HG03025 (cell line): ENCODE data around the gene TRIM26.

Experiments used
- ATAC-seq: cut with Tn5 transposase; IDR thresholded peaks from one replicate; pipeline ENCODE4 v1.9.1; 2021; ENCODE audit warnings: mild to moderate bottlenecking, moderate library complexity; ENCODE audit not compliant: unreplicated experiment, low FRiP score

TRIM26 gene

DNA sequence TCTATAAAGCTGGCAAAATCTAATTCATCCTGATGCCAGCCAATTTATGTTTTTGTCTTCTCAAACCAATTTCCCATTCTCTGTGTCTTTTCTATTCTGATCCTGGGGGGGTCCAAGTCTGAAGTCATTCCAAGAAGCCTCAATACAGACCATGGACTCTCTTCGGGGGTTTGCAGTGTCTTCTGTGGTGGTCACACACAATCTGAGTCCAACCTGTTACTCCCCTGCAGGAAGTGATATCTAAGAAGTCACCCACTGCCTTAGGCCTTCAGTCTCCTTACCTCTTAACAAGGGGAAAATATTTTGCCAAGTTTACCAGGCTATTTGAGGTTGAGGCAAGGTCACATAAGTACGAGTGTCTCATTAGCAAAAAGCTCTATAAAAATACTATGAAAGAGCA lies 1.9 kb downstream of the TRIM26 start:
- ATAC-seq, result no peak

DNA sequence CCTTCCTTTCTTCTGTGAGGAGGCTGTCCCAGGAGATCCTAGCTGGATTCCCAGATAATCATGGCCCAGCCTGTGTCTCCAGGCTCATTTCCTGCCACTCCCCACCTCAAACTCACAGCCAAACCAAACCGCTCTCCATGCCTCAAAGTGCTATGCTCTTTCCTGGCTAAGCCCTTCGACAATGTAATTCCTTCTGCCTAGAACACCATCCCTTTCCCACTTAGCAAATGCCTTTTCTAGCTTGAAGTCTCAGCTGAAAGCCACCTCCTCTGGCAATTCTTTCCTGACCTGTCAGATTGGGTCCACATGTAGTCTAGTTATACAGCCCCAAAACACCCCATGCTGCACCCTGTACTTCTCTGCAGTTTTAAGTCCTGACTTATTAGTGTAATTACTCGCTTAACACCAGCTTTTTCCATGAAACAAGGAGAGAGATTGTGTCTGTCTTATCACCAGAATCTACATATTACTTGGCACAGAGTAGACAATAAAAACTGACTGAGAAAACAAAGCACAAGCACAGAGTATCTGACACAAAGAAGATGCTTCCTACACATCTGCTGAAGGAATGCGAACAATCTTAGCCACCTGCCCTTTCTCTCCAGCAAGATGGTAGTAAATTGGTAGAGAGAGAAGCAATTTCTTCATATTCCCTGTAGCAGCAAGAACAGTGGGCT lies 5.4 kb downstream of the TRIM26 start:
- no peak for ATAC-seq

DNA sequence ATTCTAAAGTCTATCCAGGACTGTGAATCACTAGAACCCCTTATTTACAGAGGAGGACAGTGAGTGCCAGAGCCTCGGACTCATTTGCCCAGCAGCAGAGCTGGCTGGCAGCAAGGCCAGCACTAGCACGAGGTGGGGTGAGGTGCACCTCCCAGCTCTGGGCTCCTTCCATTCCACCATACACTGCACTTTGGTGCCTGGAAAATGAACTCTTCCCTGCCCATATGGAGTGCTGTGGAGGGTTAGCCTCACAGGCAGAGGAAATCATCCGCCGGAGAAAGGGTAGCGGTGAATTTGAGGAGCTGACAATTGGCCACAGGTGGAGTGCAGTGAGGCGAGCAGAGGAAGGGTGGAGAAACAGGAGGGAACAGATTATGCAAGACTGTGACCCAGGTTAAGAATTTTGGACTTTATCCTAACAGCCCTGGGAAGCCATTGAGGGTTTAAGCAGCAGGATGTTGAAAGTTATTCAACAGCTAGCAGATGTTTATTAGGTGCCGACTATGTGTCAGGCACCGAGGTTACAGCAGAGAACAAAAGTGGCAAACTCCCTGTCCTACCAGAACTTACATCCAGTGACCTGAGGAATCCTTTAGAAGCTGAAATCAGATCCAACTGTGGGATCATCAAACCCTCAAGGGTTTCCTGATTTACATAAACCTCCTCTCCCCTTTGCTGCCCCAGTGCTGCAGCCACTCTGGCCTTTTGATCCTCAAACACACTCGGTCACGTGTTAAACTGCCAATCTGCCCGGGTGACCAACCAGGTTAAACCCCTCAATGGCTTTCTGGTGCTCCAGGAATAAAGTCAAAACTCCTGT lies 6.2 kb downstream of the TRIM26 start:
- ATAC-seq, result no peak

DNA sequence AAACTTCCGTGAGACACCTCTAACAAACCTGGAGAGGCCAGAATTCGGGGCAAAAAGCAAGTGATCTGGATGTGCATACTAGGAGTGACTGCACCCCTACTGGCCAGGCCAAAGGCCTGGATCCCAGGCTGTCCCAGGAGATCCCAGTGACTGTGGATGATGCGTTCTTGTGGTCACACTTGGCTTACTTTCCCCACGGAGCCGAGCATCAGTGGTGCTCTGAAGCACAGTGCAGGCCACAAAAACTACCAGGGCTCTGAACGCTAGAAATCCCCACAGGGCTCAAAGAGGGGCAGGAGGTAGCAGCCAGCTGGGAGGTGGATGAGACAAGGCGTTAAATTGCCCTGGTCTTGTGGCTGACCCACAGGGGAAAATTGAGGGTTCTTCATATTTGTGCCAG lies 7.1 kb downstream of the TRIM26 start:
- no peak for ATAC-seq

DNA sequence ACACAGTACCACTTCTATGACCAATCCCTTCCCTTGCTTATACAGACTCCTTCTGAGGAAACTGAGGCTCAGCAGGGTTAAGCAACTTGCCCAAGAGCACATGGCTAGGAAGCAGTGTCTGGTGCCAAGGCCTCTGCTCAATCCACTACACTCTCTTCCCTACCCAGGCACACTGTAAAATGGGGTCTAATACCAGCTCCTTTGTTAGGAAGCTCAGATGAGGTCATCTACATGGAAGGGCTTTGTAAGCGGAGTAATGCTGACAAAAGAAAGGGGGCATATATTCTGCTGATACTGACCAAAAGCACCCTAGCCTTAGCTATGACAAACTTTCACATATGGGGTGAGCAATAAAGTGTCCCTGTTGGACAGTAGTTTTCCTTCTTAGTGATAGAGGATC lies 9.1 kb downstream of the TRIM26 start:
- no peak for ATAC-seq

DNA sequence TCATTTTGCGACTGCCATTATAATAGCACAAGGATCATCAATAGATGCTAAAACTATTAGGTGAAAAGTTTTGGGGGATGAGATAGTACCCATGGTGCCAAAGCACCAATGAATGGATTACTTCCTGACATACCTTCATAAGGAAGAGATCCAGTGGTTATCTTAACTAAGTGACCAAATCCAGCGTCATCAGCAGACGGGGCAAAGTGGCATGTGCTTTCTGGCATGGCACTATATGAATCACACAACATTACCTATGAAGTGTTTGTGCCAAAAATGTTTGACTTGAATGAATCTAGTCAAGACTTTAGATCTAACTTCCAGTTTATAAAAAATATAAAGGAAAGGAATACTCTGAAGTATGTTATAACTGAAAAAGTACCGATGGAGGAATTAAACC lies 10.8 kb downstream of the TRIM26 start:
- no peak for ATAC-seq

DNA sequence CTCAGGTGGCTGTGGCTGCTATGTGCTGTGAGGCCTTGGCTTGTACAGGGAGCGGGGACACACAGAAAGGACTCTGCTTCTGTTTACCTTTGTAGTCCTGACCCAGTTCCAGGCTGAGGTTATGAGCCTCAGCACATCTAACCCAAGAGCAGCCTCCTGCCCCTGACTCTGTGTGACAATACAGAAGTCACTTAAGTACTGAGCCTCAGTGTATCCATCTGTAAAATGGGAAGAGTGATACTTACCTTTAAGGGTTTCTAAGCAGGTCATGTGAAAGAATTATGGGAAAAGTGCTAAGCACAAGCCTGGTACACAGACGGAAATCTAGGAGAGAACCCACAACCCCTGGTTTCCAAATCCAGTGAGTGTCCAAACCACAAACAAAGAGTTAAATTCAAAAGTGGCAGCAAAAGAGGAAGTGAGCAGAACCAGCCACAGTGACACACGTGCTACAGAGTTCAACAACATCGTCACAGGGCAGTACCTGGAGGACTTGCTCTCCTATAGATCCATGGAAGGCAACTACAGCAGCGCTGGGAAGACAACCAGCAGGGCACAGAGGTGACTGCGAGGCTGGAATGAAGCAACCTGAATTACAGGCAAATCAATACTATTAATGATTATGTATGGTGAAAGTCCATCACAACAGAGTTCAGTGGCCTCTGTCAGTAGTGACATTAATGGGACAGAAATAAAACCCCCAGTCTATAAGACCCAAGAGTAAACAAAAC lies 12.5 kb downstream of the TRIM26 start:
- no peak for ATAC-seq

DNA sequence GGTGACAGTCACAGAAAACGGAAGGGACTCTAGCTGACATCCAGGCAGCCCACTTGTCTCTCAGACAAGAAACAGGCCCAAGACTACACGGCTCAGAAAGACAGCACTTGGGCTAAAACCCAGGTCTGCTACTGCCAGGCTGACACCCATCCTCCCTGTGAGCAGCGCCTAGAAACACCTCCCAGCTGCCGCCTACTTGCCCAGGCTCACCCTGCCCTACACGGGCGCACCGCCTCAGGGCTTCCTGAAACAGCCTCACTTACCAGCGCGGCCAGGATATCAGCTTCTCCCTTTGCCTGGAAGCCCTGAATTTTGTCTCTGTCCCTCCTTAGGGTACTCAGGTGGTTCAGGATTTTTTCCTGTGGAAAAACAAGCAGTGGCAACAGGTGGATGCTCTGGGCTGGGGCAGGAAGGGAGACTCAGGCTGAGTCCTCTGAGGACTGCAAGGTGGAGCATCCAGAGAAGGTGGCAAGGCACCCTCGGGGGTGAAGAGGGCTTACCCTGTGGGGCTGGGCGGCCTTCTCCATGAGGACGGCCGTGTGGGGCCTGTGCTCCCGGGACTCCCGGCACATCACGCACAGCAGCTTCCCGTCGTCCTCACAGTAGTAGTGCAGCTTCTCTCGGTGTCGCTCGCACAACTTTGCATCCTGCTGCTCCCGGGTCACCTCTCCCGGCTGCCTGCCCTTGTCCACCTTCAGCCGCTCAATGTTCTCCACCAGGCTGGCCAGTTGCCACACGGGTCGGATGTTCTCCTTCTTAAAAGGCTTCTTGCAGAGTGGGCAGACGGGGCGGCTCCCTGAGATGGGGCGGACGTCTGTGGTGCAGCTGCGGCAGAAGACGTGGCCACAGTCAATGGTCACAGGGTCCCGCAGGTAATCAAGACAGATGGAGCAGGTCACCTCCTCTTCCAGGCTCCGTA lies 14.8 kb downstream of the TRIM26 start:
- ATAC-seq, result no peak

DNA sequence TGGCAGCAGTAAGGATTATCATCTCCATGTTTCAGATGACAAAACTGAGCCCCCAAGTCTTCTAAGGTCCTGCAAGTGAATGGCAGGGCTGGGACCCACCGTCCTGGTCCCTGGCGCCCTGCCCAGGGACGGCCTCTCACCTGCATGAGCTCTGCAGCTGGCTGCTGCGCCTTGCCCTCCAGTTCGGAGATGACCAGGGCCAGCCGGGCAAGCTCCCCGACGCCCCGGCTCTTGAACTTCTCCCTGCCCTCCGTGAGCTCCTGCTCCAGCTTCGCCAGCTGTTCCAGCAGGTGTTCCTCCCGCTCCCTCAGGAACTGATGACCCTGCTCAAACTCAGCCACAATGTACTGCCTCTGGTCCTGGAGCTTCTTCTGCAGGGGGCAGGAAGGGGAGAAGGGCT lies 16.8 kb downstream of the TRIM26 start:
- ATAC-seq, result no peak

DNA sequence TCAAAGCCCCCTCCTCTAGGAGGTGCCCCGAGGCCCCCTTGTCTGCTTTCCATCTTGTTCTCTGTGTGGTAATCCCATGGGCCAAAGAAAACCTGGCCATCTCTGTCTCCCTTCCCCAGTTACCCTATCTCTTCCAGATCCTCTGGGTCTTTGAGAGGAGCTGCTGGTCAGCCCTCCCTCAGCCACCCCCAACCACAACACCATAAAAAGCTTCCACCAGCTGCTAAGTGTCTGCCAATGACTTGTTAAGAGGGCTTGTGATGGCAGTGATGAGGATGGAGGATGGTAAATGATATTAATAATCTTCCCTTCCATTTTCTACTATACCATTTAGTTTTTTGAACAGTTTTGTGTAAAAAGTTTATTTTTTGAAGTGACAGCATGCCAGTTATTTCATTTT lies 17.3 kb downstream of the TRIM26 start:
- ATAC-seq, result no peak

DNA sequence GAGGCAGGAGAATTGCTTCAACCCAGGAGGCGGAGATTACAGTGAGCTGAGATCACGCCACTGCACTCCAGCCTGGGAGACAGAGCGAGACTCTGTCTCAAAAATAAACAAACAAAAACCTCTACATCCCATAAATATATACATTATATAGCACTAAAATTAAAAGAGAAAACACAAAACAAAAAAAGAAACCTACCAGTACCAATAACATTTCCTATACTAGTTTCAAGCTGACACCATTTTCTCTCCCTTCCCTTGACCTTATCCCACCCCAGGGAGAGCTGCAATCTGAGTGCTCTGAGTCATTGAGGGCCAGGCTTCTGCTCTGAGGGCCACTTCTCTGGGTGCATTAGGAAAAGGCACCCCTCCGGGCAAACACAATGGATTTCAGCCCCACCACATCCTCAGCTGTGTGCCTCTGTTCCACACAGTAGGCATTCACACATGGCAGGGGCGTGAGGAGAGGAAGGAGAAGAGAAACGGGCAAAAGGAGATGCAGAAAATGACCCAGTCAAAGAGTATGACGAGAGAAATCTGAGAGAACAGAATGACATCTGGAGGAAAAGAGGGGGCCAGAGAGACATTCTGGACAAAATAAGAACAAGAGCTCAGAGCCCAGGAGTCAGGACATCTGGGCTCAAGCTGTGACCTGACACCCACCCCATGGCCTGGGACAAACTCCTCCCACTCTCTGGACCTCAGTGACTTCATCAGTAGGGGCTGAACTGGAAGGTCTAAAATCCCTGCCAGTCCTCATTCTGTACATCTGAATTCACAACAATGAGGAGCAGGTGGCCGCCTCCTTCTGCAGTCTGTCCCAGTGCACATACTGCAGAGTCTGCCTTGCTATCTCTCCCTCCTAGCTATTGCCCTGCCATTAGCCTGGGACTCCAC lies 18.2 kb downstream of the TRIM26 start:
- no peak for ATAC-seq

DNA sequence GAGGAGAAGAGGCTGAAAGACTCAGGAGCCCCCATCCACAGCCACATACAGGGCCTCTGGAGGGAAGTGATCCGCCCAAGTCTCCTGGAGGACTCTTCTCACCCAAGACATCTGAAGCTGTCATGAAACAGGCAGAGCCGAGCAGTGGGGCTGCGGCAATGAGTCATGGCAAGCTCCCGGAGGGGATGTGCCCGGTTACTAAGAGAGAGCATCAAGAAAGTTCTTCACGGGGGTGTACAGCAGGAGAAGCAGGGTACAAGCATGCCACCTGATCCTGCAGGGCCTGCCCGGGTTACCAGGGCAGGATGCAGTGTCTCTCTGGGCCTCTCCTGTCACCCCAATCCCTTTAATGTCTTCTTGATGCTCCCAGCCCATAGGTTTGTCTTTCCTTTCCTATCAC lies 21.1 kb downstream of the TRIM26 start:
- ATAC-seq, result no peak

DNA sequence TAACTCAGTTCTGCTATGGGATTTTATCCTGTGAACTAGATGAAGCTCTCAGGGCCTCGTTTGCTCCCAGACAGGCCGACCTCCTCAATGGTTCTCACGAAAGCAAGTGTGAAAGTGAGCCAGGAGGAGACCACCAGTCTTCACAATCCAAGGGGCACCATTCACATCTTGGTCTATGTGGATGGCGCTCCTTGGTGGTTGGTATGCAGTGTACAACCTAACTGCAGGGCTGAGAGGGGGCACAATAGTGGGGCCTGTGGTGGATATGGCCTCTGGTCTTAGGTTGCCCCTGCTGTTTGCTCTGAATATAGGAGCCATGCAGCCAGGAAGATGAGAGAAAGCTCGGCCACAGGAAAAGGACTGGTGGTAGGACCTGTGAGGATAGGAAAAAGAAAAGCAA lies 24.7 kb downstream of the TRIM26 start:
- ATAC-seq, result no peak

DNA sequence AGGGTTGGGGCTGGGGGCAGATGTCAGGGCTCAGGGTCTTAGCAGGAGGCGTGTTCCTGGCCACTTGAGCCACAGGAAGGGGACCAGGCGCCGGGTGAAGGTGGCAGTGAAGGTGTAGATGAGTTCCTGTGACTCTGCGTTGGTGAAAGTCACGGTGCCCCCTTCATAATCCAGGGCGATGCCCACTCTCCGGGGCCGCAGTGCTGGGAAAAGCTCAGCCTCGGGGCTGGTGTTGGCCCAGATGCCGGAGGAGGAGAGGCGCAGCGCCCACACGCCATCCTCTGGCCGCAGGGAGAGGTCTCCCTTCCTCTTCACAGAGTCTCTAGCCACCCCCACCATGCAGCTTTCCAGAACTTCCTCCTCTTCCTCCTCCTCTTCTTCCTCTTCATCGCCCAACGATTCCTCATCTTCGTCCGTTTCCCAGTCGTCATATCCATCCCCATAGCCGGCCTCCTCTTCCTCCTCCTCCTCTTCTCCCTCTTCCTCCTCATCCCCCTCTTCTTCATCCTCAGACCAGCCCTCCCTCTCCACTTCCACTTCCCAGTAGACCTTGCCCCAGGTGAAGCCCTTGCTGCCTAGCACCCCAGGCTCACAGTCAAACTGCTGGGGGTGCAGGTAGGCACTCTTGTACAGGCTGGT lies 27.2 kb downstream of the TRIM26 start:
- ATAC-seq, result no peak

DNA sequence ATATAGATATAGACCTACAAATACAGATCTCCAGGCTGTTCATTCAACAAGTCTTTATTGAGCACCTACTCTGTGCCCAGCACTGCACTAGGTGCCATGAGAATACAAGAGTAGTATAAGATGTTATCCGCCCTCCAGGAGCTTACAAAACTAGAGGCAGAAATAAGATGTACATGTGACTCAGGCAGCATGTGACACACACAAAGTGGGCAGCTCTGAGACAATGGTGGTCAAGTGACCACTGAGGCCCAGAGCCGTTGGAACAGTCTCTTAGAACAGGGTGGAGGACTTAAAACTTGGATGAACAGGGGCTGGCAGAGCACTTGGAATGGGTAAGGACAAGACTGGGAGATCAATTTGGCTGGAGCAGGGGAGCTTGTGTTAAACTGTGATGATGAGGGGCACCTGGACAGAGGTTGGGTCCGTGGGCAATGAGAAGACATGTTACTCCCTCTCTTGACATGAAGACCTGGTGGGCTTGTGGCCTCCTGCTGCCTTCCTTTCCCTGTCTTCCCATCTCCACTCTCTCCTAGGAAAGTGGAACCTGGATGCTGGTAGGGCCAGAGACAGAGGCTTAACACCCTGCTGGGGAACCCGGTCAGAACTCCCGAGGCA lies 28.7 kb downstream of the TRIM26 start:
- no peak for ATAC-seq

DNA sequence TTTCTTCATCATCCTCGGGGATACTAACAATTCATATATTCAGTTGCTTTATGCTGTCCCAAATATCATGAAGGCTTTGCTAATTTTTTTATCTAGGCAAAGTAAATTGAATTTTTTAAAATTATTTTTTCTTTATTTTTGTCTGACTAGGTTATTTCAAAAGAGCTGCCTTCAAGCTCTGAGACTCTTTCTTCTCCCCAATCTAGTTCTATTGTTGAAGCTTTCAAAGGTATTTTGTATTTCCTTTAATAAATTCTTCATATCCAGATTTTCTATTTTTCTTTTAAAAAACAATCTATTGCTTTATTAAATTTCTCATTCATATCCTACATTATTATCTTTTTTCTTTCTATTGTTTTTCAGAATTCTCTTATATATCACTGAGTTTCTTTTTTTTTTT lies 33.1 kb downstream of the TRIM26 start:
- no peak for ATAC-seq

DNA sequence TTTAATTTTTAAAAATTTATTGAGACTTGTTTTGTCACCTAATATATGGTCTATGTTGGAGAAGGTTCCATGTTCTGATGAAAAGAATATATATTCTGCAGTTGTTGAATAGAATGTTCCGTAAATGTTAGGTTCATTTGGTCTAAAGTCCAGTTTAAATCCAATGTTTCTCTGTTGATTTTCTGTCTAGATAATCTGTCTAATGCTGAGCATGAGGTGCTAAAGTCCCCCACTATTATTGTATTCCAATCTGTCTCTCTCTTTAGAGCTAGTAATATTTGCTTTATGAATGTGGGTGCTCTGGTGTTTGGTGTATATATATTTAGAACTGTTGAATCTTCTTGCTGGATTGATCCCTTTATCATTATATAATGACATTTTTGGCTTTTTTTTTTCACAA lies 34.4 kb downstream of the TRIM26 start:
- no peak for ATAC-seq

DNA sequence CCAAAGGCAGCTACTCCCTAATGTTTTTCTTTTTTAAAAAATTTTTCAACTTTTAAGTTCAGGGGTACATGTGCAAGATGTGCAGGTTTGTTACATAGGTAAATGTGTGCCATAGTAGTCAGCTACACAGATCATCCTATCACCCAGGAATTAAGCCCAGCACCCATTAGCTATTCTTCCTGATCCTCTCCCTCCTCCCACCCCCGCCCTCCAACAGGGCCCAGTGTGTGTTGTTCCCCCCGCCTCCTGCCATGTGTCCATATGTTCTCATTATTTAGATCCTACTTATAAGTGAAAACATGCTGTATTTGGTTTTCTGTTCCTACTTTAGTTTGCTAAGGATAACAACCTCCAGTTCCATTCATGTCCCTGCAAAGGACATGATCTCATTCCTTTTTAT lies 37.4 kb downstream of the TRIM26 start:
- ATAC-seq, result no peak

DNA sequence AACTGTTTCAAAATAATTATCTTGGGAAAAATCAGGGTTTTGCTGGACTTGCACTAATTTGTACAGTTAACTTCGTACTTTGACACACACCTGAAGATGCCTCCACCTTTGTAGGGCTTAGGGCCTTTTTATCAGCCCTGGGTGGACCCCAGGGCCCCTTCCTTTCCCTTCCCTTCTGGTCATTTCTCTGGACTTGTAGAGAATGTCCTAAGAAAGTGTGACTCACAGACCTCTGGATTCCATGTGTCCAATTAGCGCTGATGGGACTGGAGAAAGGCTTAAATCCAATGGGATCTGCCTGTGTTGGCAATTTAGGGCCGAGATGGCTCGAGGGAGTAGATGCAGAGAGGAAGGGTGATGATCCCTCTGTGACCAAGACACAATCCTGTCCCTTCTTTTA lies 40.5 kb downstream of the TRIM26 start:
- no peak for ATAC-seq
